Effector CD8-positive, alpha-beta T cell (primary cell): ENCODE results near the gene C10orf62.
A peak's percentile ranks its signal among the peaks of the same experiment; 100 is the strongest.
"Not testable (repeated sequence)": the region's sequence is repeated elsewhere in the genome, so short reads cannot be mapped to it uniquely, and the experiment has no call there.

Experiments
- DNase-seq: peaks from one replicate; lab custom pipeline; 2025; lab: John Stamatoyannopoulos, UW
- total RNA-seq, 4 experiments: gene quantifications; one replicate each; lab custom pipeline; 2026; lab: John Stamatoyannopoulos, UW

C10orf62 gene
- 0 reads per million in 4 experiments for total RNA-seq

DNA sequence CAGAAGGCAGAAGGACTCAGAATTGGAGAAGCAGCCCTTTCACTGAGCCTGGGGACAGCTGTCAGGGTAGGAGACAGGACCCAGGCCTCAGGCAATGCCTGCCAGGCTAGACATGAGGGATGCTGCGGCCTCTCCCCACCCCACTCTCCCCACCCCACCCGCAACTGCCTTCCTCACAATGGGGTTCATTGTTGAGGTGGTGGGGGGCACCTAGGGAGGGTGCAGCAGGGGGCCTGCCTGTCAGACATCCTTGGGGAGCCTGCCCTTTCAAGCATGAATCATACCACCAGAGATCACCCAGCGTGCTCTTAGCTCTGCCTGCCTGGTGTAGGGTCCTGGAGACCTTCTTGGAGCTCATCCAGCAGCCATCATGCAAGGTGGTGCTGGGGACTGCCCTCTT is at the start of gene C10orf62:
C10orf62 (plus strand) TSS at position 243 of the 400 bp plus-strand sequence. CDS start 177 bp downstream, outside the sequence.
- DNase-seq = no peak

- DNase-seq = no peak
Measured at GRCh38 chr10:97540669-97541500, 48.6 kb upstream of the C10orf62 start.

DNA sequence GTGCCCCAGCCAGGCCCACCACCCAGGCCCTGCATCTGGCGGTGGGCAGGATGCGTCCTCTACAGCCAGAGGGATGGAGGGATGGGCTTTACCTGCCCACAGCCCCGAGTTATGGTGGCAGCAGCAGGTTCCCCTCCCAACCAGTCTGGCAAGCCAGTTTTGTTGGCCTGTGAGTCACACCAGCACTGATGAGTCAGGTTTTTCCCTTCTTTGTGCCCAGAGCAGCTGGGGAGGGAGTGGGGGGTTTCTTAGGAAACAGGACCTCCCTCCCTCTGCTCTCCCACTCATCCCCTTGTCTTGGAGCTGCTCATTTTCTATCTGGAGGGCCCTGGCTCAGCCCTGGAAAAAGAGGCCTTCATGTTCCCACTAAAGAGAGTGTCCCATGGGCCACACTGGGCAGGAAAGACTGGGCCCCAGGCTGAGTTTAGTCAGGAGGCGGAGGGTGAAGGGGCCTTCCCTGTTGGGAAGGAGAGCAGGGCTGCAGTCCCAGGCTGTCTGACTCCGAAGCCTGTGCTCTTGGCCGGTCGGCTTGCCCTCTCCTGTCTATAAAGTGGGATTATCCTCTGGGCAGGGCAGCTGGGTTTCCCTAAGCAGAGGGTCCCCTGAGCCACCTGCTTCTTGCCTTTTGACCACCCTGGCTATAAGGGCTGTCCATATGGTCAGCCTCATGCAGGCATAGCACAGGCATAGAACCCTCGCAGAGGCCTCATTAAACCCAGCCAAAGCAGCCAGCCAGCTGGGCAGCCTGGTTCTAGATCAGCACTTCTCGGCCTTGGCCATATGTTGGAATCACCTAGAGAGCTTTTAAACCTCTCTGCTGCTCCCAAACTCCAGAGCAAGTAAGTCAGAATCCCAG is 47.1 kb upstream of the C10orf62 start:
- DNase-seq = no peak

DNA sequence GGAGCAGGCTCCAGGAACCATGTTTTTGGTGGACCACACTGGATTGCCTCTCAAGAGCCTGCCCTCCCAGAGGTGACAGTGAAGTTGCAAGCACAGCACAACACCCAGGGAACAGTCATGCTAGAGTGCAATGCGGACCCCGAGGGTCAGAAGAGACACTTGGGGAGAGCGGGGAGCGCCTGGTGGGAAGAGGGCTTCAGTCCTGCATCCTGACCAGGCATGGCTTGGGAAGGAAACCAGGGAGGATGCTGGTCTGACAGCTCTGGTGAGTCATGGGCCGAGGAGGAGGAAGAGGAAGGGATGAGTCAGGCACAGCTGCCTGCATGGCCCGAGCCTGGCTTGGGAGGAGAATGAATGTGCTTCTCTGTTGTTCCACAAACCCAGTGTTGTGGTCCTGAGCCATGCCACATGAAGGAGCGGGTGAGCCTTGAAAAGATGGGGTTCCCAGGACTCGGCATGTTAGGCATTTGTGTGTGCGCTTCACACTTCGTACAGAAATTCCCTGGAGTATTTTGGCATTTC is 46.4 kb upstream of the C10orf62 start:
- no peak for DNase-seq

DNA sequence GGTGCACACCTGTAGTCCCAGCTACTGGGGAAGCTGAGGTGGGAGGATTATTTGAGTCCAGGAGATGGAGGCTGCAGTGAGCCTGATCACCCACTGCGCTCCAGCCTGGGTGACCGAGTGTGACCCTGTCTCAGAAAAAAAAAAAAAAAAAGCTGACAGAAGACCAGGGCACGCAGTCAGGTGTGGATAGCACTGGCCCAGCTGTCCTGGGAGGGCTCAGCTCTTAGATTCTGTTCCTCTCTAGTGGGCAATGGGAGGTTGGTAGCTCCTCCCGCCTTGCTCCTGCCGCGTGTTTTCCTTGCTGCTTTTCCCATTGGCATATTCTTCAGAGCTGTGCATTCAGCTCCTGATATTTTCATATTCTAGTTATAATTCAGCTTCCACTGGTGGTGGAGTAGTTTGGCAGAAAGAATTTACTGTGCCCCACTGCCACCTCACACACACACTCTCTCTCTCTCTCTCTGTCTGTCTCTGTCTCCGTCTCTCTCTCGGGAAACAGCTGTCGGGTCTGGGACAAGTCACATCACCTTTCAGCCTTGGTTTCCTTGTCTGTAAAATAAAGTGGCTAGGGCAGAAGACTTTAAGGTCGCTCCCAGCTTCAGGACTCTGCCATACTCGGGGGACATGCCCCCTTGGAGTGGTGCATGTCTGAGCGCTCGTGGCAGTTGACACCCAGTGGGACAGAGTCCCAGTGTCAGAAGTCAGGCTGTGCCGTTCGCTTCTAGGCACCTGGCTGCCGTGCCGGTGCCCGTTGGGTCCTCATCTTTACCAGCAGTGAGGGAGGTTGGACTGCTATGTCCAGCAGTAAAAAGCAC is 42.9 kb upstream of the C10orf62 start:
- no peak for DNase-seq

GRCh38 chr10:97547271-97547600 is 42.3 kb upstream of the C10orf62 start:
- no peak for DNase-seq

DNA sequence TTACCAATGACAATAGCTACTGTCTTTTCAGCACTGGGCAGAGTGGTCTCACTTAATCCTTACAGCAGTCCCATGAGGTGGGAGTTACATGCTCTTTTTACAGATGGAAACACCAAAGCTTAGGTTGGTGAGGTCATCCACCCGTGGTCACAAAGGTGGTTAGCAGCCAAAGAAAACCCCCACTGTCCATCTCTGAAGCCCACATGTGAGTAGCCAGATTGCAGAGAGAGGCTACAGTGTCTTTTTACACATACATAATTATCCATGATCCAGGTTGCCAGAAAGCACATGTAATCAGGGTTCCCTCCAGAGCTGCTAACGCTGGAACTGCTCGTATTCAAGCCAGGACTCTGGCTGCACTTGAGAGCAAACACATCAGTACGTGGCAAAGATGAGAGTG is 41.6 kb upstream of the C10orf62 start:
- no peak for DNase-seq

GRCh38 chr10:97548828-97549455 is 40.6 kb upstream of the C10orf62 start:
- DNase-seq = no peak

DNA sequence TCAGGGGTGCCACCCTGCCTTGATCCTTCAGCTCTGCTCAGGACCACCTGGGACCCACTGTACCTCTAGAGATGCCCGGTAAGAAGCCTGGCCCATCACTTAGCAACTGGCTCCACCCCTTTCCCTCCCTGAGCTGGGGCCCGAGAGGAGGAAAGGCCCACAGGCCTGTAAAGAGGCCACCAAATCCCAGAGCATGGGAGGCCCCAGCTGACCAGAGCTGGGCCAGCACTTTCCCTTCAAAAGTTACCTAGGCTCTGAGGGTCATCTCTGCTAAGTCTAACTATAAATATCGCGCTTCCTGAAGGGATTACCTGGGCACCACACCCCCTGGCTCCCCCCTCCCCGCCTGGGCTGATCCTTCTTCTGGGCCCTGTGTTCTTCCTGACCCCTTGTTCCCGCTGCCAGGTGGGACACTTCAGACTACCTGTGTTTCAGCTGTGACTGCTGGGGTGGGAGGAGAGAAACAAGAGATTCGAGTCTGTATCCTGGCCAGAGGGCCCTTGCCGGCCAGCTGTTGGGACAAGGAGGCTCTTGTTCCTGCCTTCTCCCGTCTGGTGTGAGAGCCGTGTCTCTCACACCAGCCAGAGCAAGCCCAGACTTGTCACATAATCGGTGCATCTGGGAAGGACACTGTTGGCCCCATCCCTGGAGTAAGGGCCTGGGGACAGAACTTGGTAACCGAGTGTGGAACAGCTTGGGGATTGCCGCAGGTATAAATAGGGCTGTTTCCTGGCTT is 39.8 kb upstream of the C10orf62 start:
- DNase-seq = no peak

GRCh38 chr10:97550336-97551149 is 39.0 kb upstream of the C10orf62 start:
- DNase-seq = no peak

GRCh38 chr10:97551271-97551670 is 38.2 kb upstream of the C10orf62 start:
- no peak for DNase-seq

DNA sequence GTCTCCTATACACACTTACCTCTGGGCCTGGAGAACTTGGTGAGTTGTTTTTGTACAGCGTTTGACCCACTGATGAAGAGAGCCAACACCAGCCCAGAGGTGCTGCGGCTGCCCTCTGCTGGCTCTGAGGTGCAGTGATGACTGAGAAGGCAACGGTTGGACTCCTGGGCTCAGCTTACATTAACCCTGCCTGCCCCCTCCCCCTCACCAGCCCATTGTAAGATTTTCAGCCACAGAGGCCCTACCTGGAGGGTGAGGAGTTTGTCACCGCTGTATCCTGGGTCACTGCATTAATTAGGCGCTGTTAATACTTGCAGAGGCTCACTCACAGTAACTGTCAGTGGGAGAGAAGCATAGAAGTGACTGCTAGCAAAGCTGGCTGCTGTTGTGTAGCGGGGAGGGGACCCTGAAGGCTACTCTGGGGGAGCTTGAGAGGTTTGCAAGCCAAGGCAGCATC is 35.9 kb upstream of the C10orf62 start:
- peak; percentile 6 for DNase-seq

- not testable (repeated sequence) for DNase-seq
Measured at GRCh38 chr10:97554336-97554735, 35.2 kb upstream of the C10orf62 start.

DNA sequence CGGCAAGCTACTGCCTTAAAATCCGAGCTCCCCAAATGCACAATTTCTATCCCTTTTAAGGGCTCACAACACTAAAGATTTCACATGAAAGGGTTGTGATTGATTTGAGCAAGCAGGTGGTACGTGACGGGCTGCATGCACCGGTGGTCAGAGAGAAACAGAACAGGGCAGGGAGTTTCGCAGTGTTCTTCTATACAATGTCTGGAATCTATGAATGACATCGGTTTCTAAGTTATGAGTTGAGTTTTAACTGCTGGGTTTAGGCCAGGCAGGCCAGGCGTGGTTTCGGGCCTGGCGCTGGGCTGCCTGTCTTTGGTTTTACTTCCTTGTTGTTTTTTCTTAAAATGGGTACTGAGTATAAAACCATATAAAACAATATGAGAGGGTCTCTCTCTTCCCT is 34.0 kb upstream of the C10orf62 start:
- not testable (repeated sequence) for DNase-seq

DNA sequence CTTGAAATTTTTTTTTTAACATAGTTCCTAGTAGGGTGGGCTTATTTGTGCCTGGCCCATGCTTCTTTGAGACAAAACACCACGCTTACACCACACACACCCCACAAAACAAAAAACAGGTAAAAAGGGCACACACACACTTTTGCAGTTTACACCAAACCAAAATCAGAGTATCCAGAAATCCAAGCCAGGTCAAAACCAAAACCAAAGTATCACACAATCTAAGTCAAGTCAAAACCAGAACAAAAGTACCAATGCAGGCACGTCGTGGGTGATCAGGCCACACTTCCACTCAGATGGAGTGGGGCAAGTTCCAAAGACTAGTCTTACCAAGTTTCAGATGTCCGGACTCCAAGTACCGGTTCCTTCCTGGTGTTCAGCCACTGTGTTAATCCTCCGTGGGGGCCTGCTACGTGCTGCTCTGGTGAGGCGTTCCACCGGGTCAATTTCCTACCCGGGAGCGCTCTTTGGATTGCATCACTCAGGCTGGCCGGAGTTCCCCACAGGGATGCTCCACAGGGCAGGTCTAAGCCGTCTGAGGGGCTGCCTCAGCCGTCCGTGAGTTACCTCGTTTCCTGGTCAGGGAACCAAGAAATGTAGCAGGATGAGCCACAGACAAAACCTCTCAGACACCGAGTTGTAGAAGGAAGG is 28.7 kb upstream of the C10orf62 start:
- DNase-seq = not testable (repeated sequence)

GRCh38 chr10:97561386-97562077 is 28.0 kb upstream of the C10orf62 start:
- DNase-seq = not testable (repeated sequence)

GRCh38 chr10:97562329-97562728 is 27.2 kb upstream of the C10orf62 start:
- DNase-seq = not testable (repeated sequence)

GRCh38 chr10:97563337-97563736 is 26.2 kb upstream of the C10orf62 start:
- no peak for DNase-seq
